Right atrium auricular region (tissue), 2 donors: ENCODE data around the gene ZNF860. TPM values are rescaled to one million over a fixed set of nuclear protein-coding genes. Genes with fewer than 3 reads are reported as not detected.

ENCODE experiments used
- DNase-seq: peaks from one replicate; pipeline ENCODE4 v3.0.0-alpha.2; 2019; ENCODE audit warnings: low spot score
- H3K27ac ChIP-seq, 2 donors: fragments of 200-600 bp; sonication (generic); 1 replicate in 1 of 2; 2 replicates in 1 of 2; pipeline ENCODE4 v1.5.1; 2016 to 2019
- H3K27me3 ChIP-seq, 2 donors: fragments of 200-600 bp; sonication (generic); one replicate each; pipeline versions ENCODE4 v1.5.1 to v1.6.0; 2017 to 2019
- H3K36me3 ChIP-seq: fragments of 200-600 bp; sonication (generic); one replicate; pipeline ENCODE4 v1.5.1; 2016
- H3K4me1 ChIP-seq, 2 donors: fragments of 200-600 bp; sonication (generic); one replicate each; pipeline versions ENCODE4 v1.5.1 to v1.6.0; 2017 to 2019
- H3K4me3 ChIP-seq, 2 donors: fragments of 200-600 bp; sonication (generic); 1 replicate in 1 of 2; 2 replicates in 1 of 2; pipeline ENCODE4 v1.5.1; 2017 to 2019; ENCODE audit warnings: mild to moderate bottlenecking in 1 of 2, moderate library complexity in 1 of 2
- H3K9me3 ChIP-seq, 2 donors: fragments of 200-600 bp; sonication (generic); one replicate each; pipeline ENCODE4 v1.5.1; 2019
- total RNA-seq, 2 donors: library from RNA; depleted of rRNA; stranded (reverse); fragments of >200 nt; gene quantifications; one replicate each; pipeline ENCODE4 v1.1.0, GENCODE V29; 2016
- TF ChIP-seq, protein P1 (sequence below), 2 donors: fragments of 200-600 bp; sonication (generic); IDR thresholded peaks; one replicate each; pipeline ENCODE4 v1.5.1; 2019; ENCODE audit warnings: antibody characterized with exemption in 2 of 2

ZNF860 gene
- total RNA-seq, 2 donors from 2014 or later: 0.28 TPM; not detected in 1

DNA sequence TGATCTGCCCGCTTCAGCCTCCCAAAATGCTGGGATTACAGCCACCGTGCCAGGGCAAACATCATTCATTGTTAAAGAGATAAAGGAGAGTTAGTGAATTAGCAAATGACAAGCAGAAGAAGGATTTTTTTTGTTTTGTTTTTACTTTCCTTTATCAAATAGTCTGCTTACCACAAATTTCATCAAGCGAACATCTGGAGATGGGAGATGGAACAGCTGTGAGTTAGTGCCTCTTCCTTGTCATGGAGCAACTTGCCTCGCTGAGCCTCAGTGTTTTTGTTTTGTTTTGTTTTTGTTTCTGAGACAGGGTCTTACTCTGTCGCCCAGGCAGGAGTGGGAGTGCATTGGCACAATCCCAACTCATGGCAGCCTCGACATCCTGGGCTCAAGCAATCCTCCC lies 15.9 kb downstream of the ZNF860 start:
- no peak overlapping the region for H3K27ac ChIP-seq
- no peak overlapping the region for H3K4me3 ChIP-seq
- H3K9me3 ChIP-seq: no peaks in the 10 kb centered on the region
- no peaks in the 10 kb centered on the region for H3K4me1 ChIP-seq
- TF ChIP-seq, protein P1, sequence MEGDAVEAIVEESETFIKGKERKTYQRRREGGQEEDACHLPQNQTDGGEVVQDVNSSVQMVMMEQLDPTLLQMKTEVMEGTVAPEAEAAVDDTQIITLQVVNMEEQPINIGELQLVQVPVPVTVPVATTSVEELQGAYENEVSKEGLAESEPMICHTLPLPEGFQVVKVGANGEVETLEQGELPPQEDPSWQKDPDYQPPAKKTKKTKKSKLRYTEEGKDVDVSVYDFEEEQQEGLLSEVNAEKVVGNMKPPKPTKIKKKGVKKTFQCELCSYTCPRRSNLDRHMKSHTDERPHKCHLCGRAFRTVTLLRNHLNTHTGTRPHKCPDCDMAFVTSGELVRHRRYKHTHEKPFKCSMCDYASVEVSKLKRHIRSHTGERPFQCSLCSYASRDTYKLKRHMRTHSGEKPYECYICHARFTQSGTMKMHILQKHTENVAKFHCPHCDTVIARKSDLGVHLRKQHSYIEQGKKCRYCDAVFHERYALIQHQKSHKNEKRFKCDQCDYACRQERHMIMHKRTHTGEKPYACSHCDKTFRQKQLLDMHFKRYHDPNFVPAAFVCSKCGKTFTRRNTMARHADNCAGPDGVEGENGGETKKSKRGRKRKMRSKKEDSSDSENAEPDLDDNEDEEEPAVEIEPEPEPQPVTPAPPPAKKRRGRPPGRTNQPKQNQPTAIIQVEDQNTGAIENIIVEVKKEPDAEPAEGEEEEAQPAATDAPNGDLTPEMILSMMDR (IDR thresholded peaks at IDR 0.05): no peak
- no peak for DNase-seq
- H3K27me3 ChIP-seq: no peaks in the 10 kb centered on the region
- H3K36me3 ChIP-seq: no peaks in the 10 kb centered on the region

DNA sequence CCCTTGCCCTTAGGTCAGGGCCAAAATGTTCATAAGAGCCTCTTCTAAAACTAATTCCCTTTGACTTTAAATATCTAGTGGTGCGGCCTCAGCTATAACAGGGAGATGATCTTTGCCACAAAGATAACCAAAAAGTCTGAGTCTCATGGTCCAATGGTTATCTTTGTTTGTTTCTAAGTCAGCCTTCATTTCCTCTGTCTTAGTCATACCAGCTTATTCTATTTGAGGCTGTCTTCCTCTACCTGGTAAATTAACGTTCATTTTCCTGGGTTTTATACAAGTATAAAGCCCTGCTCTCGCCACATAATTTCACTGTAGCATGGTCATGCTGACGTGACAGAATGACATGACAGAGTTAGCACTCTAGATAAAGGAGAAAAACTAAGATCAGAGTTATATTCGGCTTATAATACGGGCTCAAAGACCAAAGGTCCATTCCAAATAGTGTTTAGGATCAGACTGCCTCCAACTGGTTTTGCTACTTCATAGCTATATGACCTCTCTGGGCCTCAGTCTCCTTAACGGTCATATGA lies 18.4 kb downstream of the ZNF860 start:
- no peaks in the 10 kb centered on the region for H3K4me1 ChIP-seq
- TF ChIP-seq, protein P1 (IDR thresholded peaks at IDR 0.05): no peak
- no peak overlapping the region for H3K27ac ChIP-seq
- no peaks in the 10 kb centered on the region for H3K36me3 ChIP-seq
- H3K27me3 ChIP-seq: no peaks in the 10 kb centered on the region
- DNase-seq: no peak
- no peak overlapping the region for H3K4me3 ChIP-seq
- H3K9me3 ChIP-seq: no peaks in the 10 kb centered on the region

DNA sequence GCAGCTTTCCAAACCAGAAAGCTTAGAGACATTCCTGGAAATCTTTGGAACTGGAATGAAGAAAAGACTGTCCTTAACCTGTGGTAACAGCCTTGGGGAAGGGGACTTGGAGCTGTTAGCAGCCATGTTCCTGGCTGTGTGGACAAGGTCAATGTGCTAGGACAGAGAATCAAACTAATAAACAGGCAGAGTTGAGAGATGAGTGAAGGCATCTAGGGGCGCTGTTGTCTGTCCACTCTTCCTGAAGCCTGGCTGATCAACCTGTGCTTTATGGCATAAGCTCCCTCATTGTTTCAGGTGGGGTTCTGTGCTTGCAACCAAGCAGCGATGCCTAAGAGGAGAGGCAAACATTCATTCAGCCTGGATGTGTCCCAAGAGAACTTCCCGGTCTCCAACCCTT lies 19.3 kb downstream of the ZNF860 start:
- H3K27ac ChIP-seq: no peak overlapping the region
- H3K36me3 ChIP-seq: no peaks in the 10 kb centered on the region
- no peaks in the 10 kb centered on the region for H3K27me3 ChIP-seq
- no peaks in the 10 kb centered on the region for H3K4me1 ChIP-seq
- no peaks in the 10 kb centered on the region for H3K9me3 ChIP-seq
- no peak for DNase-seq
- H3K4me3 ChIP-seq: no peak overlapping the region
- TF ChIP-seq, protein P1 (IDR thresholded peaks at IDR 0.05): no peak

DNA sequence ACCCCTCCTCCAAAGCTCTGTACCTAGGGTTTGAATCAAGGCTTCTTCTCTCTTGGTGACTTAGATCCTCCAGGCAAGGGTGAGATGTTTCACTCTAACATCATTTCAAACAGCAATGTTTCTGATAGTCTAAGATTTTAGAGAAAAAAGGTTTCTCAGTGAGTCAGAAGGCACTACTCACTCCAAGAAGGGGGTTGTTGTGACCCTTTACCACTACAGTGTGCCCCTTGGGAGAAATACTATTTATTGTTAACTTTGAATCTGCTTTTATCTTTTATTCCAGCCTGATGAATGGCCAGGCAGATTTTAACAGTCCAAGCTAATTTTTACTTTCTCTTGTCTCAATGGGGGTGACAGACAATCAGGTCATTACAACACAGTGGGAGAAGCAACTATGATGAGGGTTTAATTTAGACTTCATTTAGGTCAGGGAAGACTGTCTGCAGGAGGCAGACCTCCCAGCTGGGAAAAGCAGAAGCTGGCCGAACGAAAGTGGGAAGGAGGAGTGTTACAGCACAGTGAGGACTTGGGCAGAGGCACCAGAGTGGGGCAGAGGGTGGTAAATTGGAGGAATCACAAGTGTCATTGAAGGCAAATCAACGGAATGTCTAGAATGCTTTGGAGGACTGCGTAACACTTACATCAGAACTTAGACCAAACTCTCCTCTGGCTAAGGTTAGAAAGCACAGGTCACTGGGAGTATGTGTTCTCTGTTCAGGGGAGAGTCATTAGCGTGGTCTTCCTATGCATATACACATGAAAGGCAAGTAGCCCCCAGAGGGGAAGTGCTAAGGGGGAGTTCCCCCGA lies 21.2 kb downstream of the ZNF860 start:
- TF ChIP-seq, protein P1 (IDR thresholded peaks at IDR 0.05): no peak
- no peaks in the 10 kb centered on the region for H3K4me1 ChIP-seq
- no peaks in the 10 kb centered on the region for H3K9me3 ChIP-seq
- no peaks in the 10 kb centered on the region for H3K36me3 ChIP-seq
- no peak overlapping the region for H3K4me3 ChIP-seq
- H3K27me3 ChIP-seq: no peaks in the 10 kb centered on the region
- no peak overlapping the region for H3K27ac ChIP-seq
- DNase-seq: no peak

DNA sequence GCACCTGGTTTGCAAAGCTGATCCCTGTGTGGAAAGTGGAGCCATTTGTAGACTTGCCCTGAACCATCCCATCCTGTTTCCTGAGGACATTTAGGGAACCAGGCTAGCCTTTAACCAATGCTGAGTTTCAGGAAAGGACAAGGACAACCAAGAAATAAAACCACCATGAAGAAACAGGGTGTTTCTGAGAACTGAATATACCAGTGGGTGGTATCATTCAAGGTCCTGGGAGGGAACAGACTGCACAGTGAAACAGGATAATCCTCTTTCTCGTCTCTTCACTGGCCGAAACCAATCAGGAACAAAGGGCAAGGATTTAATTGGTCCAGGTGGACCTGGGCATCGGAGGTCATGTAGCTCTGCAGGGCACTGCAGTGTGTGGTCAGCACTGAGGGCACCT lies 21.8 kb downstream of the ZNF860 start:
- Histone ChIP-seq H3K9me3 (no peaks in the 10 kb centered on the region), H3K4me1 (no peaks in the 10 kb centered on the region), H3K27me3 (no peaks in the 10 kb centered on the region), H3K4me3 (no peak overlapping the region), H3K36me3 (no peaks in the 10 kb centered on the region), H3K27ac (no peak overlapping the region)
- TF ChIP-seq, protein P1 (IDR thresholded peaks at IDR 0.05): no peak
- no peak for DNase-seq
